HG02884 (cell line): ENCODE results near the gene DAB1.
"Not testable (repeated sequence)": the region's sequence is repeated elsewhere in the genome, so short reads cannot be mapped to it uniquely, and the experiment has no call there.

ENCODE experiments used
- ATAC-seq: cut with Tn5 transposase; IDR thresholded peaks from one replicate; pipeline ENCODE4 v1.9.1; 2021; ENCODE audit warnings: mild to moderate bottlenecking, moderate library complexity; ENCODE audit not compliant: unreplicated experiment

The DAB1 gene

DNA sequence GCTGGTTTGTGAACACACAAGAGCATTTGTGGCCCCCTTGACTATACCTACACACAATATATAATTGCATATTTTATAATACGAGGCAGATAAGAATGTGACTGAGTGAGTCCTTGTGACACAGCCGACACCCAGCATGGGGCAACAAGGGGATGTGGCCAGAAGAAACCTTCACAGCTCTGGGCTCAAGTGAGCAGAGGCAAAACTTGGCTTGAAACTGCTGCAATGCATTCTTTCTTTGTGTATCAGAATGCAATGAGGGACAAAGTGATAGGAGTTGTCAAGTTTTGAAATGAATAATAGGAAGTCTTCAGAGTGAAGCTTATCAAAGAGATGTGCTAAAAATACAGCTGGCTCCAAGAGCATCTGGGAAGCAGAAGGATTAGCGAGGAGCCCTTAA lies 334.0 kb downstream of the DAB1 start:
- ATAC-seq: no peak

- no peak for ATAC-seq
Measured at GRCh38 chr1:57089221-57089620, 334.6 kb downstream of the DAB1 start.

GRCh38 chr1:57088653-57089052 lies 335.2 kb downstream of the DAB1 start:
- ATAC-seq: no peak

- ATAC-seq: not testable (repeated sequence)
Measured at GRCh38 chr1:57087660-57088059, 336.2 kb downstream of the DAB1 start.

GRCh38 chr1:57086154-57086553 lies 337.7 kb downstream of the DAB1 start:
- ATAC-seq: no peak

GRCh38 chr1:57084701-57085100 lies 339.2 kb downstream of the DAB1 start:
- ATAC-seq: no peak

DNA sequence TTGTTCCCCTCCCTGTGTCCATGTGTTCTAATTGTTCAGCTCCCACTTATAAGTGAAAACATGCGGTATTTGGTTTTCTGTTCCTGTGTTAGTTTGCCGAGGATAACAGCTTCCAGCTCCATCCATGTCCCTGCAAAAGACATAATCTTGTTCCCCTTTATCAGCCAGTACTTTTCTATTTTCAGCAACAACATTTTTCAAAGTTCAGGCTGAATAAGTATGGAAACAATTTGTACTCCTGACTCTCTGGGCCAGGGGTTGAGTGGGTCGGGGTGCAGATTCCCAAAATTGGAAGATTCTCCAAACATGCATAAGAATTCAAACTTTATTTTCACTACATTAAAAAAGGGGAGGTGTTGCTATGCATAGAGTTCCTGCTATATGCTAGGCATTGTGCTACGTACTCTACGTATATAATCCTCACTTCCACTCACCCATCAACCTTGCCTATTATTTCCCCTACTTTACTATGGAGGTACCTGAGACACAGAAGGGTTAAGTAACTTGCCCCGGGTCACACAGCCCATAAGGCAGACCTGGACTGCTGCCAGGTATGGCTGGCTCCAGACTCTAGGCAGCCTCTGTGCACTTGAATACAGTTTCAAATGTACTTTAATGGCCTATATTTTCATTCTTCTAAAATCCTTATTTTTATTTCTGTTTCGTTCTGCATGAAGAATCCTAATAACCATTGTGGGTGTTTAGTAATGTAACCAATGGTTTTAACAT lies 341.0 kb downstream of the DAB1 start:
- no peak for ATAC-seq

DNA sequence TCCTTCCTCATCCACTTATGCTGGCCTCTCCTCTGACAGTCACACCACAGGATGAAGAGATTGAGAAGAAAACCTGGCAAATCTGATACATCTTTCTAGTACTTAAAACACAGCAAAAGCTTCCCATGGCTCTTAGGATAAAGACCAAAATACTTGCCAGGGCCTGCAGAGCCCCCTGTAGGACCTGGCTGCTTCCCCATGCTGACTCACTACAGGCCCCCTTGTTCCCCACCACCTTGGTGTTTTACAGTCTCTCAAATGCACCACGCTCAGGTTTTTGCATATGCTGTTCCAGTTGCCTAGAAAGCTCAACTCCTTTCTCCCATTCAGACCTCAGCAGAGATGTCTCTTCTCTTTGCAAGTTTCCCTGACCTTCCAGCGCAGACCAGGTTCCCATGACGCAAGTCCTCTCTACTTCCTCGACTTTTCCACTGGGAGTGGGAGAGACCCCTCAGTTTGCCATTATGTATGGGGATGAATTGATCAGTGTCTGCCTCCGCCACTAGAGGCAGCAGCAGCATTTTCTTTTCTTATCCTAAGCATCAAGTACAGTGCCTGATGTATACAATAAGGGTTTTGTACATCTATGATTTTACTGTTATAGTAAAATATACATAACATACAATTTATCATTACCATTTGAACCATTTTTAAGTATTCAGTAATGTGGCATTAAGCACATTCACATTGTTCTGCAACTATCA lies 344.3 kb downstream of the DAB1 start:
- ATAC-seq: no peak

DNA sequence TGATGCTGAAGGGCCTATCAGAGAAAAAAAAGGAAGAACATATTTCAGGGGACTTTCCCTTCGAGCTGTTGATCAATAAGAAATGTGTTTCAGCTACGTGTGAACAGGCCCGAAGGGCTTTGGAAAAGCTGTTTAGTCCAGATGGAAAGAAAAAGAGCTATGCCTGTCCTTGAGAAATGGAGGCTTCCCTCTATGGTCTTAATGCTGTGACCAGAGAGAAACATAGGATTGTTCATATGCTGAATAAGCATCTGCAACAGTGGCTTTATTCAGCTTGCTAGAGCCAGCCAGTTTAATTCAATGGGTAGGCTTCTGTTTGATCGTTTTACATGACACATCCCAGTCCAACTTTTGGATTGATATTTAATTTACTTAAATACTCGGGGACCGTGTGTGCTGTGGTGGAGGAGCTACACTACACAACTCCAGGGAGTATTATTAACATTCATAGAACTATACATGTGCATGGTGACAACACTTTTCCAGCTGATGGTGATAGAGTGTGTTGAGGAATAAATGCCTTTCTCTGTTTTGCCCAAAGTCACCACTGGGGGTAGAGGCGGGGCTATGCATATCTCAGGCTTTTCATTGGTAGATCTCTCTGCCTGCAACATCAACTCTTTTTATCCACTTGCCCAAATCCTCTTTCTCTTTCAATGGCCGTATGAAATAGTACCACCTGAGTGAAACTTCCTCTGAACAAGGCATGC lies 351.3 kb downstream of the DAB1 start:
- peak; percentile 72 for ATAC-seq

DNA sequence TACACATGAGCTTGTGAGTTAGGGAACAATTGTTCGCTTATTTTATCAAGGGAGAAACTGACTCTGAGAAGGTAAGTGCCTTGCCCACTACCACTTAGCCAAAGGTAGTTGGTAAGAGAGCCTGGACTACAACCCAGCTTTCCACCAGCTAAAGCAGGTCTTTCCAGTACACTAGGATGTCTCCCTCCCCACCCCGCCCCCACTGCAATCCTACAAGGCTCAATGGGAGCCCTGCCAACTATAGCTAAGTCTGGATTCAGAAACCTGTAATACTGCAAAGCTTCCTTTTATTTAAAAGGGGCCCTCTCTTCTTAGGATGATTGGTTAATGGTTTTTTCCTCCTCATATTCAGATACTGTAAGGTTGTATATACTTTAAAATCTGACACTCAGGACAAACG lies 356.0 kb downstream of the DAB1 start:
- no peak for ATAC-seq

DNA sequence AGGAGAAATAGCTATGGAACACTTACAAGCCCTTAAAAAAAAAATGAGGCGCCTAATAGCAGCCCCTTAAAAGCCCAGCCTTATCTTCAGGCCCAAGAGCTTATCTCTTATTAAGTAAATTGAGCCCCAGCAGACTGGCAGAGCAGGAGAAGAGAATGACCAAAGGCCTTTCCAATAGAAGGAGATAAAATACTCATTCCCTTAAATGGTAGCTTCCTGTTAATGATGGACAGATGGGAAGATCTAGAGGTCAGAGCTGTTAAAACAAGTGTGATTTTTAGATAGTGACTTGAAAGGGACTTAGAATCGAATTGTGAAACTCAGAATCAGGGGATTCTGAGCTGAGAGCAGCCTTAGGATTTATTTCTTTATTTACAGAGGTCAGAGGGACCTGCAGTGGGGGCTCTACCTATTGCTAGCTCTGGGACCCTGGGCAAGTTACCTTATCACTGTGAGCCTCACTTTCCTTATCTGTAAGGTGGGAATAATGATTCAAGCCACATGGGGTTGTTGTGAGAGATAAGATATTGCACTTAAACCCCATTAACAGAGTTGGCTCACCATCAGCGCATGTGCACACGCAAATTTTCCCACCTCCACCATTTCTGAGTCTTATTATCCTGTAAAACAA lies 356.8 kb downstream of the DAB1 start:
- no peak for ATAC-seq

GRCh38 chr1:57065442-57065841 lies 358.4 kb downstream of the DAB1 start:
- no peak for ATAC-seq

GRCh38 chr1:57064379-57065140 lies 359.3 kb downstream of the DAB1 start:
- no peak for ATAC-seq

DNA sequence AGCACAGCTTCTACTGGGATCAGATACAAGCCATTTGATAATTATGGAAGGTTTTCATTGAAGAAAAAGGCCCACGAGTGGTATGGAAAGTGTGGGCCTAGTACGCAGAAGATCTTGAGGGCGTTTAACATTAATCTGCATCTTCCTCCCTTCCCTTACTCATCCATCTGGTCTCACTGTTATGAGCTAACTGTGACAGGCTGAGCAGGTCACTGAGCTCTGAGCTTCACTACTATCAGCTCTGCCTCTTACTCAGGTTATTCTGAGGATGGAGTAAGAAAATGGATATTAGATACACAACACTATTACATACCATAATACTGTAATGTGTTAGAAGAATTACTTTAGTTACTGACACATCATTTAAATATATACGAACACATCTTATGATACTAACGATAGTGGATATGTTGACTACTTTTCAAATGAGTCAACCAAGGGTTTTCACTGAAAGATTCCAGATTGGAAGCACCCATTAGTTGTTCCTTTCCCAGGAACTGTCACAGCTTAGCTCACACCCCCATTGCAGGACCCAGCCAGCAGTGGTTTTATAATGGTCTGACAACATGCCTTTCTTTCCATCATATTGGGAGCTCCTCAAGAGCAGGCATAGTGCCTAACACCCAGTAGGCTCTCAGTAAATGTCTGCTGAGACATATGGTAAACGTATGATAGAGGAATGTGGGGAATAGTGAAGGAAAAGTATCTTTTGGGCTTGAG lies 360.3 kb downstream of the DAB1 start:
- ATAC-seq: no peak

DNA sequence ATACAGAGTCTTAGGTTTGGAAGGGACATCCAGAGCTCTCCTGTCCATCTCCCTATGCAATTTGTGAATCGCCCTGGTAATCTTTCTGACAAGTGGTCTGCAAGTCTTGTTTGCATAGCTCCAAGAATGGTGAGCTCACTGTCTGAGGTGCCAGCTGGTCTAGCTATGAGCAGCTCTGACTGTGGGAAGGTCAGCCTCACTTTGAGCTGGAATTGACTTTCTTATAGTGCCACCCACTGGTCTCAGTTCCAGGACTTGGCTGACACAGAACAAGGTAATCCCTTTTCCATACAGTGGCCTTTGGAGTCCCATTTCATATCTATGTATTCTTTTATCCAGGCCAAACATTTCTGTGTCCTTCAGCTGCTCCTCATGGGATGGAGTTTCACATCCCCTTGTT lies 362.5 kb downstream of the DAB1 start:
- ATAC-seq: no peak

DNA sequence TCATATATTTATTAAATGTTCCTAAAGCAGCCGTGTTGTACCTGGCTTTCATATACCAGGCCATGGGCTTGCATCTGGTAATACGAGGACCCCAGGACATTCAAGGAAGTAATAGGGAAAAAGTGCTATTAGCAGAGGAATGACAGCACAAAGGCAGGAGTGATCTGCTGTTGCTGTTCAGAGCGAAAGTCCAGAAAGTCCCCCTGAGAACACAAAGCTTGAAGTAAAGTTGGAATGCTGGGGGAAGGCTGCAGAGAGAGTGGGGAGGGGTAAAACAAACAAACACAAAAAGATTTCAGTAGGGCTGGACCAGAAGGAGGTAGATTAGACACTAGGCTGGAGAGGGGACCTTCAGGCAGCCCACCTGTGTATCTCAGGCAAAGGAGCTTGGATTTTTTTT lies 363.4 kb downstream of the DAB1 start:
- no peak for ATAC-seq

DNA sequence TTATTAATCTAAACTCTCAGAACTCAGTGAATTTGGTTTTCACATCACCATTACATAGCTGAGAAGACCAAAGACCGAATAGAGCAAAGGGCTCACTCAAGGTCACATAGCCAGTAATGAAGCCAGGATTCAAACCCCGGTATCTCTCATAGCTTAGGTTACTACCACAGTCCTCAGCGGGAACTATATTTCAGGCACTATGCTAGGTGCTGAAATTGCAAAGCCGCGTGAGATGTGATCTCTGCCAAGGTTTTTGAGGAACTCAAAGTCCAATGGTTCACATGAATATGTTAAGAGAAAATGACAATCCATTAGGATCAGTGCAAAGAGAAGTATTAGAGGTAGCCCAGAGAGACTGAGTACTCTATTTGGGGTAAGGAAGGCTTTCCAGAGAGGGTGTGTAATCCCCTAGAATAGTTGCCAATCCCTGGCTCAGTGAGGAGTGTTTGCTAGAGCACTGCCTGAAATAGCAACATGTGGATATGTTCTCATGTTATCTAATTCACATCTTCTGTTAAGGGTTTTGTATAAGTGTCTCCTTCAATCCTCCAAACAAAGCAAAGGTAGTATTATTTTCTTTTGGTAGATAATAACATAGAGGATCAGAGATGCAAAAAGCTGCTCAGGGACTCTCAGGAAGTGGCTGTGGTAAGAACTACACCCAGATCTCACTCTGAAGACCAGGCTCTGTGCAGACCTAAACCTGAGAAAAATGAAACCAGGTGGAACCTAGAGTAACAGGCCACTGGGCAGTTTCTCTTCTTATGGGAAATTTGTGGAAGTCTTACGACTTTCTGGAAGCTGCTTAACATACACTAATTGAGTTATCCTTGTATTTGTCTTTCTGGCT lies 365.0 kb downstream of the DAB1 start:
- no peak for ATAC-seq

DNA sequence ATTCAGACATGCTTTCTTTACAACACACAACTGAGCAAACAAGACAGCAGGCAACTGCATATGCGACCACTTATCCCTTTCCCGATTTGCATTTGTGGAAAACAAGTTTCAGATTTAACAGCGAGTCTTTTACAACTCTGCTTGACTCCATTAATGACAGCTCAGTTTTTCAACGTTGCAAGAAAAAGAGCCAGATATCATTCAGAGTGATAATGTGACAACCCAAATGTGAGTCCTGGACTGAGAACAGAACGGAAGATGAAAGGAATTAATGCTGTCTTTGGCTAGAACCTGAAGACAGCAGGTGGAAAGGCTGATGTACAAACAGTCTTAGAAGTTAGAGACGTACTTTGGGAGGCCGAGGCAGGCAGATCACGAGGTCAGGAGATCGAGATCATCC lies 375.0 kb downstream of the DAB1 start:
- ATAC-seq: no peak

DNA sequence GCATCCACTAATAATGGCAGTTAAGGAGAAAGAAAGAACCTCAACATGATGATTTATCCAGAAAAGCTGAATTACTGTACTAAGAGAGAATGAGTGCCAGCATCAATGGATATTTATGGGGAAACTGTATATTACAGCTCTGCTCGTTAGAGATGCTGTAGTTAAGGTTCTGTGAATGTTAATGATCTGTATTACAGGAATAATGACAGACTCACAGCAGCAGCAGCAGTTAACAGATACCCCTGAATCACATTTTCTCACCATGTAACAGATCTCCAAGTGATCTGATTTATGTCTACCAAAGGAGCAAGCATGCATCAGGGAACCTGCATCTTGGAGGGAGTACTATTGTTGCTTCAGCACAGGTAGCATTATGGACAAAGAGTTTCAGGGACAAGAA lies 377.4 kb downstream of the DAB1 start:
- no peak for ATAC-seq
